ENCODE data around the gene KRTAP20-1.

GRCh38 chr21:30646904-30647414 is 30.7 kb downstream of the KRTAP20-1 start:
- TF ChIP-seq CTCF (IDR thresholded peaks at IDR 0.05) (no peak), GABPA (IDR thresholded peaks at IDR 0.05; ENCODE audit: low read depth) (no peak), EP300 (IDR thresholded peaks at IDR 0.05; ENCODE audit: borderline replicate concordance in 1 of 2, low read depth in 1 of 2, low read length in 1 of 2) (no peak), ELF1 (IDR thresholded peaks at IDR 0.05) (no peak), YY1 (IDR thresholded peaks at IDR 0.05; ENCODE audit: low read depth) (no peak), POLR2AphosphoS5 (IDR thresholded peaks at IDR 0.05; ENCODE audit: low read depth, low read length) (no peak), MXI1 (IDR thresholded peaks at IDR 0.05; ENCODE audit: low read depth, low read length) (no peak), FOXJ3 (CRISPR knock-in tag; IDR thresholded peaks at IDR 0.05) (no peak), NFIC (IDR thresholded peaks at IDR 0.05; ENCODE audit: borderline replicate concordance) (no peak), RAD21 (IDR thresholded peaks at IDR 0.05; ENCODE audit: low read length) (no peak), TAF1 (IDR thresholded peaks at IDR 0.05; ENCODE audit: borderline replicate concordance, low read depth, low read length) (no peak)
- TF ChIP-seq, protein P1, sequence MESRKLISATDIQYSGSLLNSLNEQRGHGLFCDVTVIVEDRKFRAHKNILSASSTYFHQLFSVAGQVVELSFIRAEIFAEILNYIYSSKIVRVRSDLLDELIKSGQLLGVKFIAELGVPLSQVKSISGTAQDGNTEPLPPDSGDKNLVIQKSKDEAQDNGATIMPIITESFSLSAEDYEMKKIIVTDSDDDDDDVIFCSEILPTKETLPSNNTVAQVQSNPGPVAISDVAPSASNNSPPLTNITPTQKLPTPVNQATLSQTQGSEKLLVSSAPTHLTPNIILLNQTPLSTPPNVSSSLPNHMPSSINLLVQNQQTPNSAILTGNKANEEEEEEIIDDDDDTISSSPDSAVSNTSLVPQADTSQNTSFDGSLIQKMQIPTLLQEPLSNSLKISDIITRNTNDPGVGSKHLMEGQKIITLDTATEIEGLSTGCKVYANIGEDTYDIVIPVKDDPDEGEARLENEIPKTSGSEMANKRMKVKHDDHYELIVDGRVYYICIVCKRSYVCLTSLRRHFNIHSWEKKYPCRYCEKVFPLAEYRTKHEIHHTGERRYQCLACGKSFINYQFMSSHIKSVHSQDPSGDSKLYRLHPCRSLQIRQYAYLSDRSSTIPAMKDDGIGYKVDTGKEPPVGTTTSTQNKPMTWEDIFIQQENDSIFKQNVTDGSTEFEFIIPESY (IDR thresholded peaks at IDR 0.05; ENCODE audit: borderline replicate concordance, low read depth) = no peak

Measured in SK-N-SH (cell line).